Lung (tissue), 12 donors: ENCODE results near the gene PKHD1. TPM values are rescaled to one million over a fixed set of nuclear protein-coding genes. Genes with fewer than 3 reads are reported as not detected.

Source experiments
- ATAC-seq: fragments of 200-7000 bp; cut with Tn5 transposase; one replicate; pipeline ENCODE4 v1.9.1; 2020; ENCODE audit warnings: moderate number of reproducible peaks; ENCODE audit not compliant: insufficient read depth, low FRiP score
- DNase-seq, 3 donors: peaks; one replicate each; pipeline ENCODE4 v3.0.0-alpha.2; 2013 to 2017
- H3K27ac ChIP-seq, 2 donors: one replicate each; pipeline ENCODE4 v1.5.1; 2013; ENCODE audit warnings: mild to moderate bottlenecking in 2 of 2, moderate library complexity in 2 of 2, control low read depth in 1 of 2, inconsistent platforms in 1 of 2, low read depth in 1 of 2, low read length in 1 of 2
- H3K27me3 ChIP-seq, 3 donors: one replicate each; pipeline ENCODE4 v1.5.1; 2013; ENCODE audit warnings: low read length in 2 of 3; ENCODE audit not compliant: control insufficient read depth in 3 of 3, insufficient read depth in 3 of 3
- H3K36me3 ChIP-seq, 4 donors: one replicate each; pipeline ENCODE4 v1.5.1; 2013; ENCODE audit warnings: low read length in 4 of 4, mild to moderate bottlenecking in 1 of 4, moderate library complexity in 1 of 4; ENCODE audit not compliant: control insufficient read depth in 4 of 4, insufficient read depth in 4 of 4
- H3K4me1 ChIP-seq, 5 donors: one replicate each; pipeline ENCODE4 v1.5.1; 2013; ENCODE audit warnings: low read length in 5 of 5, mild to moderate bottlenecking in 2 of 5, moderate library complexity in 1 of 5; ENCODE audit not compliant: control insufficient read depth in 5 of 5, insufficient read depth in 5 of 5
- H3K4me3 ChIP-seq: one replicate; pipeline ENCODE4 v1.5.1; 2013; ENCODE audit warnings: mild to moderate bottlenecking, control low read depth, moderate library complexity
- H3K9ac ChIP-seq, 2 donors: one replicate each; pipeline ENCODE4 v1.5.1; 2013; ENCODE audit warnings: low read length in 2 of 2, control low read depth in 1 of 2; ENCODE audit not compliant: insufficient read depth in 1 of 2
- H3K9me3 ChIP-seq, 4 donors: one replicate each; pipeline ENCODE4 v1.5.1; 2013; ENCODE audit warnings: low read length in 3 of 4, mild to moderate bottlenecking in 1 of 4, moderate library complexity in 1 of 4; ENCODE audit not compliant: control insufficient read depth in 4 of 4, insufficient read depth in 3 of 4
- WGBS, 2 donors: extraction: QIAGEN DNeasy Blood & Tissue Kit; methylation state at CpG; one replicate each; pipeline ENCODE4 v1.1.7; 2013; 5-methylcytosine and 5-hydroxymethylcytosine counted together
- polyA plus RNA-seq, 2 donors: library from polyadenylated mRNA; stranded (reverse); fragments of 200-250 nt; gene quantifications; one replicate each; pipeline ENCODE4 v1.2.1, GENCODE V29; 2013
- total RNA-seq, 2 donors: library from RNA; depleted of rRNA in 1 of 2; stranded (reverse); fragments of >200 nt in 1 of 2; gene quantifications; one replicate each; pipeline ENCODE4 v1.2.1, GENCODE V29; 2014 to 2021
- TF ChIP-seq, protein P1 (sequence below): IDR thresholded peaks from 2 replicates; pipeline ENCODE4 v1.5.1; 2012; ENCODE audit warnings: mild to moderate bottlenecking; ENCODE audit errors: control extremely low read depth, extremely low read depth
- donor health status: control.
- donor health status: control.
- donor health status: Bipolar disorder and iron deficiency.
- donor health status: healthy.
- donor health status: DM: yes; HTN: yes; CAD: no.

The PKHD1 gene
- total and polyA plus RNA-seq, 4 donors: 0.01 to 6.1 (median 0.09) TPM

DNA sequence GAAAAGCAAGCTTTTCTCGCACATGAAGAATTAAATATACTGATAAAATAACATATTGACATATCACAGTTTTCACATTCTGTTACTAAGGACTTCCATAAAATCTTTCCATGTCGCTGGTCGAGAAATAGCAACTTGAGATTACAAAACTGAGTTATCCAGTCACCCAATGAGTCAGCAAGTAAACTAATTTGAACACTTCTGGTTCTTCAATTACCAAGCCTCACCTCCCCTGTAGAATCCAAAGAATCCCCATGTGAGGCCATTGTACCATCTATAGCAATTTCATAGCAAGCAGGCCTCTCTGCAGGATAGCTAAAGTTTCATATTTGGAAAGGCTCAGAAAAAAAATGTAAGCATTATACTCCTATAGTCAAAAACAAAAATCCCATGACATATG, 87.3 kb downstream of the PKHD1 start:
- H3K4me1 ChIP-seq: no peaks in the 10 kb centered on the region
- ATAC-seq: no peak
- WGBS, 2 donors: 74 to 79% methylated on average over 3 of the region's 3 CpGs

DNA sequence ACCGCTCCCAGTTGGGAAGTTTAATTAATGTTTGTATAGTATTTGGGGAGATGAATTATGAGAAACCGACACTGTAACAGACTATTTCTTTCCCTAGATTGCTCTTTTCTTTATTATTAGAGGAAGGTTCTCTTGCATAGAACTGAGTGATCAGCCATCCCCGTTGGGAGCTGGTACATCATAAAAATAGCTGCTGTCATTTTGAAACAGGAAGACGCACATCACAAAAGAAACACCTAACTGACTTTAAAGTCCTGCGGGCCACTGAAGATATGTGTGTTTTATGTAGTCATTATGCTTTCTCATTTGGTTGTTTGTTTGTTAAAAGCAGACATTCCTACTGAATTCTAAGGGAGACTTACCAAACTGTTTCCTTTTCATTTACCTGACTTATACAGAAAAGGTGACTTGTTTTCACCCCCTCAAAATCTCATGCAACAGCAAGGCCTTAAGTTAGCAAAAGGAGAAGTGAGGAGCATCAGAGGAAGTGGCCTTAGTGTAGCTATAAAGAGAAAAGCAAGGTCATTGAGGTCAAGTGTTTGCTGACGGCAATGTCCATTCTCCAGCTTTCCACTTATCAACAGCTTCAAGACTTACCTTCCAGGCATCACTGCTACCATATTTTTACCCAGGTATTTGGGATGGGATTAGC, 91.0 kb downstream of the PKHD1 start:
- H3K27ac ChIP-seq: no peak overlapping the region
- no peak overlapping the region for H3K4me3 ChIP-seq
- TF ChIP-seq, protein P1, sequence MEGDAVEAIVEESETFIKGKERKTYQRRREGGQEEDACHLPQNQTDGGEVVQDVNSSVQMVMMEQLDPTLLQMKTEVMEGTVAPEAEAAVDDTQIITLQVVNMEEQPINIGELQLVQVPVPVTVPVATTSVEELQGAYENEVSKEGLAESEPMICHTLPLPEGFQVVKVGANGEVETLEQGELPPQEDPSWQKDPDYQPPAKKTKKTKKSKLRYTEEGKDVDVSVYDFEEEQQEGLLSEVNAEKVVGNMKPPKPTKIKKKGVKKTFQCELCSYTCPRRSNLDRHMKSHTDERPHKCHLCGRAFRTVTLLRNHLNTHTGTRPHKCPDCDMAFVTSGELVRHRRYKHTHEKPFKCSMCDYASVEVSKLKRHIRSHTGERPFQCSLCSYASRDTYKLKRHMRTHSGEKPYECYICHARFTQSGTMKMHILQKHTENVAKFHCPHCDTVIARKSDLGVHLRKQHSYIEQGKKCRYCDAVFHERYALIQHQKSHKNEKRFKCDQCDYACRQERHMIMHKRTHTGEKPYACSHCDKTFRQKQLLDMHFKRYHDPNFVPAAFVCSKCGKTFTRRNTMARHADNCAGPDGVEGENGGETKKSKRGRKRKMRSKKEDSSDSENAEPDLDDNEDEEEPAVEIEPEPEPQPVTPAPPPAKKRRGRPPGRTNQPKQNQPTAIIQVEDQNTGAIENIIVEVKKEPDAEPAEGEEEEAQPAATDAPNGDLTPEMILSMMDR: no peak
- no peaks in the 10 kb centered on the region for H3K36me3 ChIP-seq
- DNase-seq: no peak
- 85 to 86% methylated on average over 6 of the region's 6 CpGs for WGBS, 2 donors
- no peak for ATAC-seq
- peaks cover 0 to 3% (median 0%) of the 10 kb centered on the region in 3 donors for H3K27me3 ChIP-seq
- H3K4me1 ChIP-seq: no peaks in the 10 kb centered on the region
- no peak overlapping the region for H3K9ac ChIP-seq
- peaks cover 0 to 2% (median 0%) of the 10 kb centered on the region in 4 donors for H3K9me3 ChIP-seq

More for the DNA sequence above, 87.3 kb downstream of the PKHD1 start:
- Histone ChIP-seq H3K27ac (no peak overlapping the region), H3K9ac (no peak overlapping the region), H3K36me3 (no peaks in the 10 kb centered on the region), H3K9me3 (peaks cover 0 to 2% (median 0%) of the 10 kb centered on the region in 4 donors), H3K27me3 (peaks cover 0 to 3% (median 0%) of the 10 kb centered on the region in 3 donors), H3K4me3 (no peak overlapping the region)
- no peak for DNase-seq
- TF ChIP-seq, protein P1: no peak

DNA sequence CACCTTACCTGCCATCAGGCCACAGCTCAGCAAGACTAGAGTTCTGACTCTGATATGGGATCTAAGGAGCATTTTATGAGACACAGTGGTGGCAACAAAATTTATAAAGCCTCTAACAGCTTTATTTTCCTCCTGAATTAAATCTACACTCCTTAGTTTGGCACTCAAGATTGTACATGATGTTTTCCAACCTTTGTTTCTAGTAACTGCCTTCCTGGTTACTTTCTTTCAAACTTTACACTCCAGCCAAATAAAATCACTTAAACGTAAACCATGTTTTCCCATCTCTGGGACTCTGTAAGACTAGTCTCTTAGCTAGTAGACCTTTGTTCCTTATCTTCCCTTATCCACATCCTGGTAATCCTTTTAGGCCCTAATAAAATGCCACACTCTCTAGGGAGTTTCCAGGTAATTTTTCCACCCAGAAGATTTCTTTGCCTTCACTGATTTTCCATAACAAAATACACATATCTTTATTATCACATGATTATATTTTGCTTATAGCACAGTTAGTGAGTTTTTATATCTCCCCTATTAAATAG, 92.1 kb downstream of the PKHD1 start:
- H3K27ac ChIP-seq: no peak overlapping the region
- TF ChIP-seq, protein P1: no peak
- peaks cover 0 to 2% (median 0%) of the 10 kb centered on the region in 4 donors for H3K9me3 ChIP-seq
- H3K9ac ChIP-seq: no peak overlapping the region
- H3K4me3 ChIP-seq: no peak overlapping the region
- peaks cover 0 to 3% (median 0%) of the 10 kb centered on the region in 3 donors for H3K27me3 ChIP-seq
- H3K4me1 ChIP-seq: no peaks in the 10 kb centered on the region
- ATAC-seq (no peak), DNase-seq (no peak)
- 77 to 80% methylated on average over 1 of the region's 1 CpG for WGBS, 2 donors
- H3K36me3 ChIP-seq: no peaks in the 10 kb centered on the region
